Pulmonary artery endothelial cell (primary cell): ENCODE data around the gene DPPA3. TPM values are rescaled to one million over a fixed set of nuclear protein-coding genes. Genes with fewer than 3 reads are reported as not detected.
"Not testable (repeated sequence)": the region's sequence is repeated elsewhere in the genome, so short reads cannot be mapped to it uniquely, and the experiment has no call there.

ENCODE experiments used
- DNase-seq: peaks from one replicate; pipeline ENCODE4 v3.0.0-alpha.2; 2011; ENCODE audit warnings: low read depth, low spot score
- total RNA-seq: library from RNA; depleted of rRNA; stranded (reverse); fragments of >200 nt; gene quantifications from 2 replicates; pipeline ENCODE4 v1.2.3, GENCODE V29; 2014

The DPPA3 gene
- total RNA-seq, 1 donor from 2014 or later: not detected

DNA sequence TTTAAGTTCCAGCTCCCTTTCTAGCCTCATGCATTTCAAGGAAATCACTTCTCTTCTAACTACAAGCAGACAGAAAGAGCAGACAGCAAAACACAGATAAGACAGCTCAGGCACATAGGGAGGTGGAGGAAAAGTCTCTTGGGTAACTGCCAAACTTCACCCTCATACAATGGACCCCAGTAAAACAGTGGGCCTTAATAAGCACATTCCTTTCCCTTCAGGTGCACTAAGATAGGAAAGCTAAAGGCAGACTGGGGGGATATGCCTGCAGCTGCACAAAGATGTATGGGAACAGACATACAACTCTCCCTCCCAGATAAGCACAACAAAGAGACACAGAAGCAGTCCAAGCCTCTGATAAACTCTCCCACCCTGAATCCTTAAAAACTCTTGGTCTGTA is 19.8 kb downstream of the DPPA3 start:
- not testable (repeated sequence) for DNase-seq

DNA sequence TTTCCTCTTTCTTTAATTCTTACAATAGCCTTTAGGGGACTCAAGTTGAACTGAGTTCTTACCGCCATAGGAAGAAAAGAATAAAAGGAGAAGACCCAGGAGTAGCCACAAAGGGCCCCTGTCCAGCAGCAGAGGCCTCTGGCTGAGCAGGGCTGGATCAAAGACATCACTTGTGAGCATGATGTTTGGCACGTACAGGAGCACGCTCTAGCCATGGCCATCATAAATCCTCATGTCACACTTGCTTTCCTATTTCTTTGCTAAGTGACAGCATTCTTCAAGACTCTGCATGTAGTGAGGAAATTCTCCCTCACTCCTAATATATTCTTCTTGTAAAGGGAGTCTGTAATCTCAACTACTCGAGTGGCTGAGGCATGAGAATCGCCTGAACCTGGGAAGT is 20.3 kb downstream of the DPPA3 start:
- no peak for DNase-seq

DNA sequence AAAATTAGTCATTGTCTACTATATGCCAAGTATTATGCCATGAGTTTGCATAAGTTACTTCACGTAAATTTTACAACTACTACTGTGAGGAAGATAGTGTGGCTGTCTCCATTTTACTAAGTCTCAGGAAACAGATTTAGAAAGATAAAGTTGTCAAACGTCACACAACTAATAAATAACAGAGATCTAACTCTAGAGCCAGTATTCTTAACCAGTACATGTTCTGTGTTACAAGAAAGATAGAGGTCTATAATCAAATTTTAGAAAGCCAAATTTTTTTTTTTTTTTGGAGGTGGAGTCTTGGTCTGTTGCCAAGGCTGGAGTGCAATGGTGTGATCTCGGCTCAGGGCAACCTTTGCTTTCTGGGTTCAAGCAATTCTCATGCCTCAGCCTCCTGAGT is 21.8 kb downstream of the DPPA3 start:
- no peak for DNase-seq

DNA sequence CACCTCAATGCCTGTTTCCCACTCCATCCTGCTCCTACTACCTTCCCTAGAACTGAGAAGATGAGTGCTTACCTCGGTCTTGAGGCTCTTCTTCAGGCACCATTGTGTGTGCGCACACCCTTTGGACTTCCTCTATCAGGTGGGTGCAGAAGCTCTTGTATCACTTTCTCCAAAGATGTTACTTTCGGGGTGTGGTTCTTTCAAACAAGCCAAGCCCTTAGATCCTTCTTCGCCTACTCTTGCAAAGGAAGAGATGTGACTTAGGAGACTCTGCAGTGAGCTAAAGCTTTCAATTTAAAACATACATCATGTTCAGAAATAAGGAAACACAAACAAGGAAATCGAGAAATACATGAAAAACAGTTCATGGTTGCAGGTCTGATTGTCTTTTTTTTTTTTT is 36.0 kb downstream of the DPPA3 start, which contains the start of gene CLEC4C:
Gene CLEC4C (minus strand): TSS at position 130 of the 400 bp plus-strand sequence. CDS start 27 bp downstream, at position 103.
- no peak for DNase-seq

DNA sequence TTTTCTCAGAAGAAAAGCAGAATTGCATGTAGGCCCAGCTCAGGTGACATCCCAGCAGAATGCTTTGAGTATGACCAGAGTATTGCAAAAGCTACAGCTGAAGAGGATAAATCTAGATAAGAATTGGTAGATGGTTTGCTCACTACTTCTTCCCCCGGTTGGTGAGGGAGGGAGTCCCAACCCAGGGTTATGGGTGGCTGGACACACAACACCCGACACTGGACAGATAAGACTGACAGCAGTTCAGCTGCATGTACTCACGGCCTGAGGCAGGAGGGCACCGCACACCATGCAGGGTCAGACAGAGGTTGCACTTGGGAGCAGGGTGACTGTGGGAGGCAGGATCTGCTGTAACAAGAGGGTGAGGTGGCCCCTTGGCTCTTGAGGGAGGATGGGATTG is 37.6 kb downstream of the DPPA3 start:
- DNase-seq: no peak

DNA sequence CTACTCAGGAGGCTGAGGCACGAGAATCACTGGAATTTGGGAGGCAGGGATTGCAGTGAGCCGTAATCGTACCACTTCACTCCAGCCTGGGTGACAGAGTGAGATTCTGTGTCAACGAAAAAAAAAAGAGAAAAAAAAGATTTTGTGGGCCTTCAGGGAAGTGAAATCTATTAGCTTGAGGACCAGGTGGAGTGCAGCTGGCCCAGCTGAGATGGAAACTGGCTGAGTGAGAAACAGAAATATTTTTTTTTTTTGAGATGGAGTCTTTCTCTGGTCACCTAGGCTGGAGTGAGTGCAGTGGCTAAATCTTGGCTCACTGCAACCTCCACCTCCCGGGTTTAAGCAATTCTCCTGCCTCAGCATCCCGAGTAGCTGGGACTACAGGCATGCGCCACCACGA is 38.2 kb downstream of the DPPA3 start:
- DNase-seq: no peak

DNA sequence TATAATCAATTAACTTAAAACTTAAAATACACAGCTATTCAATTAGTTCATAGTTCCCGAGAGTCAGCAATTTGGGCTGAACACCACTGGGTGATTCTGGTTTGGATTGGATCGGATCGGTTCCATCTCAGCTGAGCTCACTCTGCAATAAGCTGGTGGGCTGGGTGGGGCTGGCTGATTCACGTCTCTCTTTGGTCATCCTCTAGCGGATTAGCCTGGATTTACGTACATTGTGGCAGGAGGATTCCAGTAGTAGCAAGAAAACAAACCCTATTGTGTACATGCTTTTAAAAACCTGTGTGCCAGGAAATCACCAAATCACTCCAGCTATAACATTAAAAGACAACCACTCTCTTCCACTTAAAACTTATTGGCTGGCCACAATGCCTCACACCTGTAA is 39.1 kb downstream of the DPPA3 start:
- DNase-seq: no peak

DNA sequence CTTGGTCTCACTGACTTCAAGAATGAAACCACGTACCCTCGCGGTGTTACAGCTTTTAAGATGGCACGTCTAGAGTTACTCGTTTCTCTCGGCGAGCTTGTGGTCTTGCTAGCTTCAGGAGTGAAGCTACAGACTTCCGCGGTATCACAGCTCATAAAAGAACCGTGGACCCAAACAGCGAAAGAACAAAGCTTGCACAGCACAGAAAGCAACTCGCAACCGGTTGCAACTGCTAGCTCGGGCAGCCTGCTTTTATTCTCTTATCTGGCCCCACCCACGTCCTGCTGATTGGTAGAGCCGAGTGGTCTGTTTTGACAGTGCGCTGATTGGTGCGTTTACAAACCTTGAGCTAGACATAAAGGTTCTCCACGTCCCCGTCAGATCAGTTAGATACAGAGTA is 40.2 kb downstream of the DPPA3 start:
- DNase-seq: no peak

DNA sequence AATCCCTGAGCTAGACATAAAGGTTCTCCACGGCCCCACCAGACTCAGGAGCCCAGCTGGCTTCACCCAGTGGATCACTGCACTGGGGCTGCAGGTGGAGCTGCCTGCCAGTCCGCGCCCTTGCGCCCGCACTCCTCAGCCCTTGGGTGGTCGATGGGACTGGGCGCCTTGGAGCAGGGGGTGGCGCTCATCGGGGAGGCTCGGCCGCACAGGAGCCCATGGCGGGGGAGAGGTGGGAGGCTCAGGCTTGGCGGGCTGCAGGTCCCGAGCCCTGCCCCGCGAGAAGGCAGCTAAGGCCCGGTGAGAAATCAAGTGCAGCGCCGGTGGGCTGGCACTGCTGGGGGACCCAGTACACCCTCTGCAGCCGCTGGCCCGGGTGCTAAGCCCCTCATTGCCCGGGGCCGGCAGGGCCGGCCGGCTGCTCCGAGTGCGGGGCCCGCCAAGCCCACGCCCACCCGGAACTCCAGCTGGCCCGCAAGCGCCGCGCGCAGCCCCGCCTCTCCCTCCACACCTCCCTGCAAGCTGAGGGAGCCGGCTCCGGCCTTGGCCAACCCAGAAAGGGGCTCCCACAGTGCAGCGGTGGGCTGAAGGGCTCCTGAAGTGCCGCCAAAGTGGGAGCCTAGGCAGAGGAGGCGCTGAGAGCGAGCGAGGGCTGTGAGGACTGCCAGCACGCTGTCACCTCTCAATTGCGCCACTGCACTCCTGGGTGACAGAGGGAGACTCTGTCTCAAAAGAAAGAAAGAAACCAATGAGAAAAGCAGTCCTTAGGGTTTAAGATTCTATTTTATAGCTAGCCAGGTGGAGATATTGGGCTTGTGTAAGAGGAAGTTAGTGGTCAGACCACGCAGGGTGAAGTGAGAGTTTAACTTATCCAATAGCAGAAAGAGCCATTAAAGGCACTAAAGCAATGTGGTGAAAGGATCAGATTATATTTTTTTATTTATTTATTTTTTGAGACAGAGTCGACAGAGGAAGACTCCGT is 41.0 kb downstream of the DPPA3 start:
- not testable (repeated sequence) for DNase-seq

DNA sequence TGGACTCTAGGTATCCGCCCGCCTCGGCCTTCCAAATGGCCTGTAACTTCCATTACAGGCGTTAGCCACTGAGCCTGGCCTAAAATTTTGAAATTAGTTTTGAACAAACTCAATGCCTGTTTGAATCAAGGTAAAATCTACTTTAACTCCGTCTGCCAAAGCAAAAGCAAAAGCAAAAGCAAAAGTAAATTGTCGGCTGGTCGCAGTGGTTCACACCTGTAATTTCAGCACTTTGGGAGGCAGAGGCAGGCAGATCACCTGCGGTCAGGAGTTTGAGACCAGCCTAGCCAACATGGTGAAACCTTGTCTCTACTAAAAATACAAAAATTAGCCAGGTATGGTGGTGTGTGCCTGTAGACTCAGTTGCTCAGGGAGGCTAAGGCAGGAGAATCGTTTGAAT is 44.4 kb downstream of the DPPA3 start:
- not testable (repeated sequence) for DNase-seq

DNA sequence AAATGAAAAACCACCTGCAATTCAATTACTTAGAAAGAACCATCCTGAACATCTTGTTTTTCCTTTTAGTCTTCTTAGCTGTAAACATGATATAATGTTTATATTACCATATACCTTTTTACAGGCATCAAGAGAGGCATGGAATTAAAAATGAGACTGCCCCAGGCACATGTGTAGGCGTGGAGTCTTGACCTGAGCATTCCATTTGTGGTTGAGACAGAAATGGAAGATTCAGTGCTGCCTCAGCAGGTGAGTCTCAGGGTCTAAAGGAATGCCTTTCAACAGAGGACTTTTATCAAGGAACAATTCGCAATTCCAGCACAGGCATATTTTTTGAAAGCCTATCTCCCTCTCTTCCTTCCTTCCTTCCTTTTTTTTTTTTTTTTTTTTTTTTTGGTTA is 45.8 kb downstream of the DPPA3 start:
- DNase-seq: no peak

DNA sequence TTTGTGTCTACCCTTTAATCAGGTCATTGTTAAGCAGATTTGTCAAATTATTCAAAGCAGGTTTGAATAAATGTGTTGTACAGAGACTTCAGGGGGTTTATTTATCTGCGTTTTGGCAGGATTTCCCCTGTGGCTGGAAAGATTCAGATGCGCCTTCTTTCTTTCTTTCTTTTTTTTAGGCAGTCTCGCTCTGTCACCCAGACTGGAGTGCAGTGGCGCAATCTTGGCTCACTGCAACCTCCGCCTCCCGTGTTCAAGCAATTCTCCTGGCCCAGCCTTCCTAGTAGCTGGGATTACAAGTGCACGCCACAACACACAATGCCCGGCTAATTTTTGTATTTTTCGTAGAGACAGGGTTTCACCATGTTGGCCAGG is 47.5 kb downstream of the DPPA3 start:
- no peak for DNase-seq

Other genes starting within 250 kb of the DPPA3 start
- not detected in 2 replicates for gene CD163, start 207.7 kb upstream of the DPPA3 start, total RNA-seq
- not detected in 2 replicates for gene APOBEC1, start 45.5 kb upstream of the DPPA3 start, total RNA-seq
- 0.13 TPM in 1 of 2 replicates, not detected in the other for gene GDF3, start 15.7 kb upstream of the DPPA3 start, total RNA-seq
- gene CLEC4C, start 35.9 kb downstream of the DPPA3 start, total RNA-seq: not detected in 2 replicates
- not detected in 2 replicates for gene NANOGNB, start 53.8 kb downstream of the DPPA3 start, total RNA-seq
- gene NANOG, start 78.0 kb downstream of the DPPA3 start, total RNA-seq: not detected in 2 replicates
- gene SLC2A14, start 161.5 kb downstream of the DPPA3 start, total RNA-seq: not detected in 2 replicates
- 17.2 and 36.9 TPM in 2 replicates for gene SLC2A3, start 224.8 kb downstream of the DPPA3 start, total RNA-seq